ENCODE measurements around the gene MTHFD1L.

The MTHFD1L gene

DNA sequence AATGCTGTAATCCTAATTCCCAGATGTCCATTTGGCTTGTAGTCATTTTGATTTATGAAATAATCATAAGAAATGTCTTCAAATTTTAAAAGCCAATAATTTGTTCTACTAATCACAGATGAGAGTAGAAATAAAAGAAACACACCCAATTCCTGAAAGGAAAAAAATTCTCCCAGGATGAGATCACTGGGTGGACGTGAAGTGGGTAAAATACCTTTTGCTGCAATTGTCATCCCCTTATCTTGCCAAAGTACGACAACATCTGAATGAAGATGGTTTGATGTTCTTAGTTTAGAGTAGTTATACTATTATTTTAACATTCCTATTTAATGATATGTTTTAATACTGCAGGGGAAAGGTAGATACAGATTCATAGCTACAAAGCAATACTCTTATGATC lies 33.7 kb downstream of the MTHFD1L start:
- DNase-seq, result no peak

DNA sequence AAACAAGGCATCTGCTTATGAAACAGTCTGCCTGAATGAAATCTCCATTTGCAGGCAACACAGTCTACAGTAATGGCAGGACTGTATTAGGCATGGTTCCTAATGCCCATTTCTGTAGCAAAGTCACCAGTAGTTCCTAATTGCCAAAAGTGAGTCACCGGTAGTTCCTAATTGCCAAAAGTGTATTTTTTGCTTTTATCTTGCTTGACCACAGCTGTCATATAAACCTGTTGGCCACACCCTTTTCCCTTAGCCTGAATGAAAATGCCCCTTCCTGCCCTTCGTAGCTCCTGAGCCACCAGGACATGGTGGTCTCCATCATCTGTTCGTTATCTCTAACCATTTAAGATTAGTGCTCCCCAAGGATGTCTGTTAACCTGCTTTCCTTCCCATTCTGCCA lies 34.5 kb downstream of the MTHFD1L start:
- no peak for DNase-seq

DNA sequence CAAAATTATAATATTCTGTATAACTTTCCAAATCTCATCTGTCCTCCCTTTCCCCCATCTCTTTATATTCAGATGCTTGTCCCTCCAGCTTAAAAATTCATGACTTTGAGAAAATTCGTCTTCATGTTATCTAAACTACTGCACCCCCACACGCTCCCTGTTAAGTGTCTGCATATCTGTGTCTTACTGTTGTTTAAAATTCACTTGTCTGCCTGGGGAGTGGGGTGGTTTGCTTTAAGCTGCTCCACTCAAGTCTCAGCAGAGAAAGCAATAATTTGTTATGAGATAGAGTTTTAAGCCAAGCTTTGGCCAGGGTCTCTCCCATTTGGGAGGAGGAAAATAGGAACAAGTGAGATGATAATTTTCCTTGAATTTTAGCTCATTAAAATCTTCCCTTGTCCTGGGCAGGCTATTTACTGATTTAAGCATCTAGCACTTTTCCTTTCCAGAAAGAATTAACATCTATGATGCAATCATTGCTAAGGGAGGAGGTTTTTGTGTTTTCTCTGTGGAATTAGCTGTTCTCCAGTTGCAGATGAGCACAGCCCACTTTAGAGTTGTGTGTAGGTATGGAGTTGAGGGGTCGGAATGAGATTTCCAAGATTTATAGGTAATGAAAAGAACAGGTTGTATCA lies 36.8 kb downstream of the MTHFD1L start:
- no peak for DNase-seq

DNA sequence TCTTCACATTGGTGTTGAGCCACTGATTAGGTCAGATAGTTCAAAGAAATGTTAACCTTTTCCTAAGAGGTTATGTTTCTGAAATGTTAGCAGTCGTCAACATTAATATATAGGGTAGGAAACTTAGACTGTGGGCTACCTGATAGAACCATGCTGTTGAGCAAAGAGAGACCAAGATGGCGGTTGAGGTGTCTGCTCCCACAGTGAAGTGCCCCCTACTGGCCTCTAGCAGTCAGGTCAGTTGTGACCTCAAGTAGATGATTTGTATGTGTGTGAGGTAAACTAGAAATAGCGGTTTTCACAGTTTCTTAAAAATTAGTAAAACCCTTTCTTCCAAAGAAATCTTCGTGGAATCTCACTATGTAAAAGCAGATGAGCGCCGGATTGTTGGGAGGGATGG lies 40.3 kb downstream of the MTHFD1L start:
- DNase-seq, result no peak

DNA sequence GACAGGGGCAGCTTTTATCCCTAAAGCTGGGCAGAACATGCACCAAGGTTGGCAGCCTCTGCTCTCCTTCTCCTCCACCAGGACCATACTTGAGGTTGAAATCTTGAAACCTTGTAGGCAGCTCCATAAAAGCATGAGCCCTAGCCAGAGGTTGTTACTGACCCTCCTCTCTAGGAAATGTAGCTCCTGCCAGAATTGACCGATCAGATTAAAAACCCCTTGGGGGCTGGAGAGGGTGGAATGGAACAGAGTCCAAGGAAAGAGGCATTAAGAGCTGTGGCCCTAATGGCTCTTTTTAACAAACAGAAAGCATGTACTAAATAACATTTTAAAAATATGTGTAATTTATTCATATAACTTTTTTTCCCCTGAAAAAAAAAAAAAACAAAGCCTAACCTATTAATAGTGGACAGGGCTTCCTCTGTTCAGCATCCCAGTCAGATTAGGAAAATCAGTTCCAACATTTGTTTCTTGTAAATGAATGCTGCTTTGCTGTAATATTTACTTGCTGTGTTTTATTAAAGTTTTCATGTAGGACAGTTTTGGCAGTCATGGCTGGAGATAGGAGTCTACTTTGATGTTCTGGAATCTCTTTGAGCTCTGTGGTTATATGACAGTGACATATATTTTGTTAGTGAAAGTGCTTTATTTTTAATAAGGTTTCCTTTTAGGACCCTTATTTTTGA lies 41.3 kb downstream of the MTHFD1L start:
- DNase-seq, result no peak

DNA sequence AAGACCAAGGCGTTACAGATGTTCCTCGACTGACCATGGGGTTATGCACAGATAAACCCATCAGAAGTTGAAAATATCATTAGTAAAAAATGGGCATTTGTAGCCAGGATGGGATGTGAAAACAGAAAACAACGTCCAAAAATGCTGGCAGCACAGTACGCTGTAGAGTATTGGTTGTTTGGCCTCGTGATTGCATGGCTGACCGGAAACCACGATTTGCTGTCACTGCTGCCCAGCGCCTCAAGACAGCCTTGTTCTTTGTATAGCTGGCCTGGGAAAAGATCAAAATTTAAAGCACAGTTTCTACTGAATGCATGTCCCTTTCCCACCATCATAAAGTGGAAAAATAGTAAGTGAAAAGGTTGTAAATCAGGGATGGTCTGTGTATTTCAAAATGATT lies 41.9 kb downstream of the MTHFD1L start:
- no peak for DNase-seq

DNA sequence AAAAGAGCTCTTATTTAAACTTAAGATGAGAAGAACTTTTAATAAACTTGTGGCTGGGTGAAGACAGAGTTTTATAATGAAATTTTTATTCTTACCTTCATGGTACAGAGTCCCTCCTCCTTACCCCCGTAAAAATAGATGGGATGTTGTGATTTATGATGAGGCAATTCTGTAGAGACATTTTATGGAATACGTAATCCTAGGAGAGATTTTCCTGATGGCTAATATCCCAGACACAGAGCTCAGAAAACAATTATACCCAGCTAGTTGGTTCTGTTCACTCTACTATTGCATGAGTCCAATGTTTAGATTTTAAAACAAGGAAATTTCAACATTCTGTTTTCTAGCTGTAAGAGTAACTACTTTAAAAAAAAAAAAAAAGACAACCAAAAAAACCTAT lies 43.4 kb downstream of the MTHFD1L start:
- DNase-seq, result no peak

DNA sequence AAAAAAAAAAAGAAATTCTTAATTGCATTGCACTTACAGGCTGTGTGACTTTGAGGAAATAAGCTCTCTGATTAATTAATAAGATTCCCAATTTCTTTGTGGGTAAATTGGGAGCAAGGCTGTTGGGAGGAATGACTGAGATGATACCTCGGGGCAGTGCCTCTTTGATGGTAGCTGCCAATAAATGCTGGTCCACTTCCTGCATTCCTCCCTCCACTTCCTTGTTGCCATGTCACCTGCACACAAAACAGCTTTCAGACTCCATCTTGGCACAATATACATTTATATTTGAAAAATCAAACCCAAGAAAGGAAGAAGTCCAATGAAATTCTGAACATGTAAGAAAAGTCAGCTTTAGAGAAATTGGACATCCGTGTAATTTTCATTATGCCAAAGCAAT lies 45.1 kb downstream of the MTHFD1L start:
- no peak for DNase-seq

DNA sequence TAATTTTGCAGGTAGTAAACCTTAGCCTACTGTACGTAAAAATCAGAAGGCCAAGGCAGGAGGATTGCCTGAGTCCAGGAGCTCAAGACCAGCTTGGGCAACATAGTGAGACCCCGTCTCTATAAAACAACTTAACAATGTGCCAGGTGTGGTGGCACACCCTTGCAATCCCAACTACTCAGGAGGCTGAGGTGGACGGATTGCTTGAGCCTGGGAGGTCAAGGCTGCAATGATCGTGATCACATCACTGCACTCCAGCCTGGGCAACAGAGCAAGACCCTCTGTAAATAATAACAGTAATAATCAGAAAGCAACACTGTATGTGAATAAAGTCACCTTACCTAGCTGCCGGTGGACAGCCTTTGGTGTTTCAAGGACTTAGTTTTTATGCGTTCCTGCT lies 48.9 kb downstream of the MTHFD1L start:
- no peak for DNase-seq

DNA sequence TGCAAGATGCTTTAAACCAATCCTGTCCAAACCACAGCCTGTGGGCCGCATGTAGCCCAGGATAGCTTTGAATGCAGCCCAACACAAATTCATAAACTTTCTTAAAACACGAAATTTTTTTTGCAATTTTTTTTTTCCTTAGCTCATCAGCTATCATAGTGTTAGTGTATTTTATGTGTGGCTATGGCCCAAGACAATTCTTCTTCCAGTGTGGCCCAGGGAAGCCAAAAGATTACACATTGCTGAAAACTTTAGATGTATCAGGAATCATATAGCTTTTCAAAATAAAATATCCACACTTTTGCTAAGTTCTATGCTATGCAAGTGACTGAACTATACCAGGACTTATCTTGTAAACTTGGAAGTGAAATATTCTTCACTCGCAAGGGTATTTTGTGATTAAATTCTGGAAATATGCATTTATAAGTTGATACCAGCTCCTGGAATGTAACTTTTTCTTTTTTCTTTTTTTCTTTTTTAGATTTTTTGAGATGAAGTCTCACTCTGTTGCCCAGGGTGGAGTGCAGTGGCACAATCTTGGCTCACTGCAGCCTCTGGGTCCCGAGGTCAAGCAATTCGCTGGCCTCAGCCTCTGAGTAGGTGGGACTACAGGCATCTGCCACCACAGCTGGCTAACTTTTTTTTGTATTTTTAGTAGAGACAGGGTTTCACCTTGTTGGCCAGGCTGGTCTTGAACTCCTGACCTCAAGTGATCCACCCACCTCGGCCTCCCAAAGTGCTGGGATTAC lies 49.8 kb downstream of the MTHFD1L start:
- no peak for DNase-seq

DNA sequence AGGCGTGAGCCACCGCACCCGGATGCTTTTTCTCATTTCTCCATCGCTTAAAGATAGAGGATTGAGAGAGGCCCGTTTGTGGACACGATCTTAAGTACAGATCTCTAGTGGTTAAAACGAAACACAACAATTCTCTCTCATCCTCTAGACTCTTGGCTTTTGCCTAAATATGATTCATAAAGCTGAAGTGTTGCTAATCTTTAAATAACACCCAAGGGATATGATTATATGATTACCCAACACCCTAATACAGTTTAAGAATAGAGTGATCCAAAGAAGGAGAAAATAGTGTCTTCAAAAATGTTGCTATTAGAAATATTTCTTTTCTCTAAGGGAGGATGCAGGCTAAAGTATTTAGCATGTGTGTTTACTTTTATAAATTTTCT lies 50.4 kb downstream of the MTHFD1L start:
- DNase-seq, result no peak

DNA sequence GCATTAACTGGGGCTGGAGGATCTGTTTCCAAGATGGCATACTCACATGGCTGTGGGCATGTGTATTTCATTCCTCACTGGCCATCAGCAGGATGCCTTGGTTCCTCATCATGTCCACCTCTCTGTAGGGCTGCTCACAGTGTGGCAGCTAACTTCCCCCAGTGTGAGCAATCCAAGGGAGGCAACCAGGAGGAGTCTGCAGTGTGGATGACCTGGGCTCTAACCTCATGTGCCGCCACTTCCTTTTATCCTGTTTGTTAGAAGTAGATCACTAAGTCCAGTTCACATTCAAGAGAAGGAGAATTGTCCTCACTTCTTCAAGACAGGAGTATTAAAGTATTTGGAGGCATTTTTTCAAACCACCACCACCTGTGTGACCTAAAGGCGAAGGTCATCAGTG lies 54.4 kb downstream of the MTHFD1L start:
- peak in 1 of 2 donors; percentile 41 for DNase-seq

DNA sequence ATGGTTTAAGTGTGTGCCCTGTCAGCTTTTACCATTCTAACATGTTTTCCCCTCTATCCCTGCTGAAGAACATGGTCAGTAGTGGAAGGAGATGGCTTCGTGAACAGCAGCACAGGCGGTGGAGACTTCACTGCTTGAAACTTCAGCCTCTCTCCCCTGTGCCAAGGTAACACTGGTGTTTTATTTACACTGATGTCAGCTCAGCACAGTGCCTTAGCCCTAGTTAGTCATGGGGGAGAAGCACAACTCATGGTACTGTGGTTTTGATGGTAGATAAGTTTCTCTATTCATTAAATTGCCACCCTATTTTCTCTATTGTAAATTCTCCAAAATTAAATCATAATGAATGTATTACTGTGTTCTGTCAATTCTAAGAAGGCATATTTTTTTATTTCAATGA lies 56.6 kb downstream of the MTHFD1L start:
- no peak for DNase-seq

DNA sequence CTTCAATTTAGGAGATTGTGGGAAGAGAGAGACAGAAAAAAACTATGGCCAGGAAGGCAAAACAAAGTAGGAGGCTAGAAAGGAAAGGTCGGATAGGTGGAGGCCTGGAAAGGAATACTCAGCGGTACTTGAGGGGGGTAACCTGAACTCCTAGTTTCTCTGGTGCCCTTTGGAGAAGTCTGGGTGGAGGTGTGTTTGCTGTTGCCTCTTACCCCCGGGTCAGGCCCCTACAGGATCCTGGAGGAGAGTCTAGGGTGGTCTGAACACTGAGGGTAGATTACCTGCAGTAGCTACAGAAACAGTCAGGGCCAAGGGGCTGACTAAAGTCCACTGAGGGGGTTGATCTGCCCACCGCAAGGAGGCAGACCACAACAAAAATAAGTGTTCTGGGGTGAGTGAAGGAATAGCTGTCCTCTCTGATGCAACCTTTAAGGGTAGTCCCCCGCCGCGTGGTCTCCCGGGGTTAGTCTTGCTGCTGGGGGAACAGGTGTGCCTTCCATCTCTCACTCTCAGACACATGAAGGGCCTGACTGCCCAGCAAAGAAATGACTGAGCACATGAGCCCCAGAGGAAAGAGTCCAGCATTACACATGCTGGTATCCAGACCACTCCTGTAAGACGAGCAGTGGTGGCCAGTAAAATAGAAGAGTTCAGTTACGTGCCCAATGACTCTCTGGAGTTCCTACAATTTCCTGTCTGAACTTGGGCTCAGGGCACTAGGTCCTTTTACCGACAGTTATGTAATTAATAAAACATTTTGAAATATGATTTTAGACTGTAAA lies 59.5 kb downstream of the MTHFD1L start:
- peak; percentile 17 to 63 for DNase-seq

DNA sequence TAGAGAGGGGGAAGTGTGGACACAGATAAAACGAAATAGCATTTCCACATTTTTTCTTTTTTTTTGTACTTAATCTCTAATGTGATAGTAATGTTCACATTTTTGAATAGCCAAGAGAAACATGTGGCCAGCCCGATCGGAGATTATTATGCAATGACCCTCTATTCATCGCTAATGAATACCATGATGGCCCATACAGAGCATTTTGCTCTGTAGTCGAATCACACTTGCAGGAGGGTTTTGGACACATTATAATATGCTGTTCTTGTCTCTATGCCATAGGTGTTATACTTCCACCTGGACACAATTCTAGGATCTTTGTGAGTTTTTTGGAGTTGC lies 60.1 kb downstream of the MTHFD1L start:
- DNase-seq, result no peak

DNA sequence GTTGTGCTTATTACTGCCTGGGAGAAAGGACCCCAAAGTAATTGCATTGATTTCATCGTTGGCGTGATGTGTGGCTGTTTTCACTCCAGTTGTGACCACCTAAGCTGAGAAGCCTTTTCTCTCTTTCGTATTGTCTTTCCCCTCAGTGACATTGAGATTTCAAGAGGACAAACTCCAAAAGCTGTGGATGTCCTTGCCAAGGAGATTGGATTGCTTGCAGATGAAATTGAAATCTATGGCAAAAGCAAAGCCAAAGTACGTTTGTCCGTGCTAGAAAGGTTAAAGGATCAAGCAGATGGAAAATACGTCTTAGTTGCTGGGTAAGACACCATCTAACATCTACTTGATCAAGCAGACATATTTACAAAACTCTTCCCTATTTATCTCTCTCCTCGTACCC lies 60.5 kb downstream of the MTHFD1L start:
- DNase-seq, result no peak

DNA sequence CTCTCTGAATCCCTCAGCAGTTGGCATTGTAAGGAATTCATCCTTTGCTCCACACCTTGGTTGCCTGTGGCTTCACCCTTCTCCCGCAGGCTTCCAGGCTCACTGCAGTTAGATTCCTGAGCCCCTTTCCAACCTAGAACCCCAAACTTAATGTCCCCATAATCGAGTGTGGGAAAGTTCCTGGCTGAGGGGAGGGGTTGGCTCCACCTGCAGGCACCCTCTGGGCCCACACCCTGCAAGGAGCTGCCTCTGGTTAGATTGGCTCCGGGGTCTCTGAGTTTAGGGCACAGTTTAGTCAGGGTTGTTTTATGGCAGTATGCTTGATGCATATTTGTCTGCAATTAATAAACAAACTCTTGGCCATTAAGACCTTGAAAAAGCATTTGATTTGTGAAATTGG lies 63.4 kb downstream of the MTHFD1L start:
- no peak for DNase-seq

DNA sequence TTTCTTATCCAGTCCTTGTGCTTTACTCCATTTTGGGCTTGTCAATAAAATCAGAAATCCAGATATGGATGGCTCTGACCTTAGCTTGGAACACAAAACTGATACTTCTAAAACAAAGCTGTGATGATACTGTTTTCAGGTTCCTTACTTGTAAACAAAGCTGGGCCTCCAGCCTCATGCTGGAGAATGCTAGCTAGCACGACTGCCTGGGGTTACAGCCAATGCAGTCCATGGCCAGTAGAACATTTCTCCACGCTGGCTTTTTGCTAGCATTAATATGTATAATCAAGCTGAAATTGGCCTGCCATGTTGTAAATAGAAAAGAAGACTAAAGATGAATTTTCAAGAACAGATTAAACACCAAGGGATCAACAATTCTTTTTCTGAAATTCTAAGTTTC lies 63.9 kb downstream of the MTHFD1L start:
- DNase-seq, result no peak

DNA sequence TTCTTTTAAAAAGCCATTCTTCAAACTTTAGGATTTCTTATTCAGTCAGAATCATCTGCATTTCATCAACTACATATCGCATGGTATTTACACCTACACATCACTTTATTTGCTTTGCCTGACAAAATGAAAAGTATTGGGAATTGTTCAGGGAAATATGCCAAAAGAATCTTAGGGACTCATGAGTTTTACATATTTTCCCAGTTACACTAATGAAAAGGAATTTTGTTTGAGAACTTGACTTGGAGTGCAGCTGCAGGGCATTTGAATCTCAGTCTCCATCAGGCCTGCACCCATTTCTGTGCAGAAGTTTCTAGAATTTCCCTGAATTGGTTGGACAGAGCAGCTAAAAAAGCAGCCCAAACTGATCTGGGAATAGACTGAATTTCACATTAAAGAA lies 65.3 kb downstream of the MTHFD1L start:
- DNase-seq, result no peak

DNA sequence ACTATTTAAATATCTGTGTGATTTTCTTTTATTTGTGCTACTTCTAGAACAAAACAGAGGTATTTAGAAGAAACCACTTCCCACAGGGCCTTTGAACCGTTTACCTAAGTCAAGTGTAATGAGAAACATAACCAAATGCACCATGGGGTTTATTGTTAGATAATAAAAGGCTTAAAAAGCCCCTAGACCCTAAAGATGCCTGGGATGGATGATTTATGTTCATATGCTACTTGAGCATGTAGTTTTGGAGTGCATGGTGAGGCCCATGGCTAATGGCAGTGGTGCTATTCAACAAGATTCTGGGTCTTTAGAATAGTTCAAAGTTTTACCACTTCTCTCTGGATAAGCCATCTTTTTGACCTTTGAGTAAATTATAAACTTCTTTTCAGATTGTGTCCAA lies 65.9 kb downstream of the MTHFD1L start:
- DNase-seq, result no peak

DNA sequence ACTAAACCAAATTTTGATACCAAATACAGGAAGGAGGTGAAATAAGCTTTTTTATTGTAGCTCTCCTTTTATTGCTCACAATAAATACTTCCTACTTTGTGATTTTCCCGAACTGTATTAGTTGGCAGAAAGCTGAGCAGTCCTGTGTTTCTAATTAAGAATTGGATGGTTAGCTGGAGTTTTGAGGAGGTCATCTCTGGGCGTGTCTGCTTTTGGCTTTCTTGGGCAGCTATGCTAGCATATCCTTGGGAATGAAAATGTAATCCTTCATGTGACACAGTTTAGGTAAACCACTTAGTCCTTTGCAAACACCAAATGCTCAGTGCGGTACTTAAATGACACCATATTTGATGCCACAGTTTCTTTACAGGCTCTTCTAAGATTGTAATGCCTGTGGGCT lies 67.5 kb downstream of the MTHFD1L start:
- no peak for DNase-seq

DNA sequence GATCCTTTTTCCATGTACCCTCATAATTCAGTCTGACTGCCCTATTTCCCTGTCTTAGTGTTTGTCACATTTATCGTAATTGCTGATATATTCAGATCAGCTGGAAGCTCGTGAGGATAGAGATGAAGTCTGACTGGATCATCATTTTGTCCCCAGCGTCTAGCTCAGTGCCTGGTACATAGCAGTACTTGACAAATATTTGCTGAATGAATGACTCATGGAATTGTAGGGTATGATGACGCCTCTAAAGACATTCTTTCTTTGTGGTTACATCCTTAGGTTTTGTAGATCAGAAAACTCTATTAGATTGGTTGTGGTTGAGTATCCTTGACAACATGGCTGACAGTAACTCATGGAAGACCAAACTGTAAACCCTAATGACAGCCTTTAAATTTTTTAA lies 68.9 kb downstream of the MTHFD1L start:
- no peak for DNase-seq

DNA sequence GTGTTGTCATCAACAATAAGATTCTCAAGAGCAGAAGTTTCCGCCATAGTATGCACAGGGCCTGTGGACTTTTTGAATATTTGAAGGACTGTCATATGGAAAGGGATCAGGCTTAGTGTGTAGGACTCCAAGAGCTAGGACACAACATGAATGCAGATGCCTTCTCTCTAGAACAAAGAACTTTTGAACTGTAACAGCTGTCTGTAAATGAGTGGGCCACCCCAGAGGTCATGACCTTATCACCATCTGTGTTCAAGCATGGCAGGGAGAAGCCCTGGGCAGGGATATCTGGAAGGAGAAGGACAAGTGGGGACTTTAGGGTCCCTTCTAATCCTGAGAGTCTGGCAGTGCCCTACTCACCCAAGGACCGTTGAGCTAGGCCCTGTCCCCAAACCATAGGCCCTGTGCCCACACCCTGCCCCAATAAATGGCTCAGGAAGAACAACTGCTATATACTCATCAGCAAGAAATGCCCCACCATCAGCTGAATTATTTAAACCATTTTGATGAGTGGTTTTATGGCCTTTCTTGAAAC lies 70.6 kb downstream of the MTHFD1L start:
- no peak for DNase-seq
